Stimulated activated naive B cell treated with anti-CD40 and anti-IgM and Interleukin-4, amounts not matched to agents 10 μg/mL and 1 μg/mL and 100 μg/mL, for 72 hours (primary cell): ENCODE data around the gene CYBA.

ENCODE experiments used
- ATAC-seq, 2 donors: fragments of 150-1000 bp; cut with Tn5 transposase; replicated peaks; 2 replicates each; pipeline ENCODE4 v1.10.0; 2021; ENCODE audit warnings: moderate library complexity in 1 of 2
- DNase-seq: peaks from one replicate; pipeline ENCODE4 v3.0.0; 2021
- H3K27ac Mint-ChIP-seq: one replicate; pipeline ENCODE4 v1.8.0; 2022; ENCODE audit warnings: mild to moderate bottlenecking, mixed read lengths
- H3K27me3 Mint-ChIP-seq, 2 donors: one replicate each; pipeline ENCODE4 v1.8.0; 2022; ENCODE audit warnings: mixed read lengths in 2 of 2
- H3K36me3 Mint-ChIP-seq, 2 donors: one replicate each; pipeline ENCODE4 v1.8.0; 2022; ENCODE audit warnings: mixed read lengths in 2 of 2, mild to moderate bottlenecking in 1 of 2
- H3K4me1 Mint-ChIP-seq, 2 donors: one replicate each; pipeline ENCODE4 v1.8.0; 2022; ENCODE audit warnings: mixed read lengths in 2 of 2, mild to moderate bottlenecking in 1 of 2
- H3K4me3 Mint-ChIP-seq, 2 donors: one replicate each; pipeline ENCODE4 v1.8.0; 2022; ENCODE audit warnings: mild to moderate bottlenecking in 2 of 2, mixed read lengths in 2 of 2, moderate library complexity in 1 of 2
- H3K9me3 Mint-ChIP-seq, 2 donors: one replicate each; pipeline ENCODE4 v1.8.0; 2022; ENCODE audit warnings: mixed read lengths in 2 of 2, mild to moderate bottlenecking in 1 of 2

The CYBA gene

DNA sequence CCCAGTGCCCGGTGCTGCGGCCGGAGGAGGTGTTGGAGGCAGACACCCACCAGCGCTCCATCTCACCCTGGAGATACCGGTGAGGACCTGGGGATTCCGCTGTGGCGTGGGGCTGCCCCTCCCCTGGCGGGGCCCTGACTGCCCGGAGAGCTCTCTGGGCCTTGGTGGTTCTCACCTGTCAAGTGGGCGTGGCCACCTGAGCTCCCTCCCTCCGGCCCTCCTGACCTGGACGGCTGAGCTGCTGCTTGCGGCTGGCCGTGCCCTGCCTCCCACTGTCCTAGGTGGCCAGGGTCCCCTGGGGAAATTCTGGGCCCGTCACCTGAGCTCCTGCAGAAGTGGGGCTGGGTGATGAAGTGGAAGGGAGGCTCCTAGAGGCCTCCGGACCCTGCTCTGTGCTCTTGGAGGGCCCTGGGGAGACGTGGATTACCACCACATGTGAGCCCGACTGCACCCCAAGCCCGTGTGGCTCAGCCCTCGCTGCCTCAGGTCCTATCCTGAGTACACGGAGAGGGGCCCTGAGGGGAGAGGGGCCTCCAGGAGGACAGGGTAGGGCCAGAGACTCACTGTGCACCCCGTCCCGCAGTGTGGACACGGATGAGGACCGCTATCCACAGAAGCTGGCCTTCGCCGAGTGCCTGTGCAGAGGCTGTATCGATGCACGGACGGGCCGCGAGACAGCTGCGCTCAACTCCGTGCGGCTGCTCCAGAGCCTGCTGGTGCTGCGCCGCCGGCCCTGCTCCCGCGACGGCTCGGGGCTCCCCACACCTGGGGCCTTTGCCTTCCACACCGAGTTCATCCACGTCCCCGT, 11.4 kb downstream of the CYBA start:
- ATAC-seq (peak; percentile 35 to 41), DNase-seq (no peak)
- peaks cover 17 to 25% of the 10 kb centered on the region in 2 donors for H3K36me3 Mint-ChIP-seq
- no peaks in the 10 kb centered on the region for H3K9me3 Mint-ChIP-seq
- peaks cover 57 to 87% of the 10 kb centered on the region in 2 donors for H3K4me1 Mint-ChIP-seq
- H3K4me3 Mint-ChIP-seq, result peak overlapping the region in 1 of 2 donors; percentile 65
- H3K27ac Mint-ChIP-seq, result peak overlapping the region; percentile 95
- peaks cover 0 to 5% of the 10 kb centered on the region in 2 donors for H3K27me3 Mint-ChIP-seq

DNA sequence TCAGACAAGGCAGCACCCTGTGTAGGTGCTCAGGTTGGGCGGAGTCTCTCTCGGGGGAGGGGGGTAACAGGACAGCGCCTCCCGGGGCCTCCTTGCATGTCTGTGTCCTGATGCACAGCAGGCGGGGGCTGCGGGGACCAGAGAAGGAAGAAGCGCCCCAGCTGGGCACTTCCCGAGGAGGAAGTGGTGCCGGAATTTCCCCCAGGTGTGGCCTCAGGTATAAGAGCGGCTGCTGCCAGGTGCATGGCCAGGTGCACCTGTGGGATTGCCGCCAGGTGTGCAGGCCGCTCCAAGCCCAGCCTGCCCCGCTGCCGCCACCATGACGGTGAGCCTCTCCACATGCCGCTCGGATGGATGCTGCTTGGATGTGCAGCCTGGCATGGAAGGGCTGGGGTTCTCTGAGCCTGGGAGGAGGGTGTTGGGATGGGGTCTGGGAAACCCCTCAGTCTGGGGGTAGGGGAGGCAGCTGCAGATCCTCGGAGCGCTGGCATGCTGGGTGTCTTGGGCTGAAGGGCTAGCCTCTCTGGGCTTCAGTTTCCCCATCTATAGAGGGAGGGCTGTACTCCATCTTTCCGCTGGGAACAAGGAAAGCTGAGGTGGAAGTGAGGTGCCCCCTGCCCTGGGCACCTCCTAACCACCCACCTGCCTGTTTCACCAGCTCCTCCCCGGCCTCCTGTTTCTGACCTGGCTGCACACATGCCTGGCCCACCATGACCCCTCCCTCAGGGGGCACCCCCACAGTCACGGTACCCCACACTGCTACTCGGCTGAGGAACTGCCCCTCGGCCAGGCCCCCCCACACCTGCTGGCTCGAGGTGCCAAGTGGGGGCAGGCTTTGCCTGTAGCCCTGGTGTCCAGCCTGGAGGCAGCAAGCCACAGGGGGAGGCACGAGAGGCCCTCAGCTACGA, 12.3 kb downstream of the CYBA start, which contains the start of gene IL17C:
TSS of gene IL17C (plus strand) at position 250 of the 908 bp plus-strand sequence. CDS start at position 320, 70 bp downstream.
- no peak for ATAC-seq
- Mint-ChIP-seq H3K27ac (peak within 1 kb of the TSS; percentile 47), H3K27me3 (peaks cover 0 to 5% of the 10 kb centered on the region in 2 donors), H3K9me3 (no peaks in the 10 kb centered on the region), H3K4me1 (peaks cover 58 to 86% of the 10 kb centered on the region in 2 donors), H3K4me3 (peak within 1 kb of the TSS; percentile 39 to 51), H3K36me3 (peaks cover 10 to 22% of the 10 kb centered on the region in 2 donors)
- DNase-seq, result no peak

DNA sequence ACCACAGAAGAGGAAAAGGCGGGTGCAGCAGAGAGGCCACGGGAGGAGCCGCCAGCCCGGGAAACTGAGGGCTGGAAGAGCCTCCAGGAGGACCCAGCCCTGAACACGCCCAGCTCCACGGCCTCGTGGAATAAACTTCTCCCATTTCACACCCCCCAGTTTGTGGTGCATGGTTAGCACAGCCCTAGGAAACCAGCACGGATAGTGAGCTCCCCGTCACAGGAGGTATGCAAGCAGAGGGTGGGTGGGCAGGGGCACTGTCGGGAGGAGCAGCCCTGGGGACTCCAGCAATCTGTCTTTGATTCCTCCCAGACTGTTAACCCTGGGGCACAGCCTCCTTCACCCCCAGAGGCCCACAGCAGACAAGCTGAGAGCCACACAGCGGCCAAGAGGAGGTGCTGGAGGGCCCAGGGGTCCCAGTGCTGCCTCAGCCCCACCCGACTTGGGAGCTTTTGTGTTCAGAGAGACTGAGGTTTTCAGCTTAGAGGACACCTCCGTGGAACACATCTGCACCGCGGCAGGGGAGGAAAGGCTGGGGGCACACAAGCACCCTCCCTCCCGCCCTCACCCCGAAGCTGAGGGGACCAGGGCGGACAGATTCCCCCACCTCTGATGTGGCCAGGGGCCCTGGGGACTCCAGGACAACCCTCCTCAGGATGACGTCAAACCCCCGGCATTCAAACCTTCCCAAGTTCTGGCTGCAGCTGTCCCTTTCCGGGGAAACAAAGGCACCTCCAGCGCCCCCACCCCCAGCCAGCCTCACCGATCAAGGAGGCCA, 14.2 kb downstream of the CYBA start:
- ATAC-seq (no peak), DNase-seq (no peak)
- H3K27ac Mint-ChIP-seq, result peak overlapping the region; percentile 63
- peaks cover 0 to 5% of the 10 kb centered on the region in 2 donors for H3K27me3 Mint-ChIP-seq
- H3K9me3 Mint-ChIP-seq, result no peaks in the 10 kb centered on the region
- H3K36me3 Mint-ChIP-seq, result peaks cover 10 to 19% of the 10 kb centered on the region in 2 donors
- no peak overlapping the region for H3K4me3 Mint-ChIP-seq
- H3K4me1 Mint-ChIP-seq, result peaks cover 55 to 83% of the 10 kb centered on the region in 2 donors

DNA sequence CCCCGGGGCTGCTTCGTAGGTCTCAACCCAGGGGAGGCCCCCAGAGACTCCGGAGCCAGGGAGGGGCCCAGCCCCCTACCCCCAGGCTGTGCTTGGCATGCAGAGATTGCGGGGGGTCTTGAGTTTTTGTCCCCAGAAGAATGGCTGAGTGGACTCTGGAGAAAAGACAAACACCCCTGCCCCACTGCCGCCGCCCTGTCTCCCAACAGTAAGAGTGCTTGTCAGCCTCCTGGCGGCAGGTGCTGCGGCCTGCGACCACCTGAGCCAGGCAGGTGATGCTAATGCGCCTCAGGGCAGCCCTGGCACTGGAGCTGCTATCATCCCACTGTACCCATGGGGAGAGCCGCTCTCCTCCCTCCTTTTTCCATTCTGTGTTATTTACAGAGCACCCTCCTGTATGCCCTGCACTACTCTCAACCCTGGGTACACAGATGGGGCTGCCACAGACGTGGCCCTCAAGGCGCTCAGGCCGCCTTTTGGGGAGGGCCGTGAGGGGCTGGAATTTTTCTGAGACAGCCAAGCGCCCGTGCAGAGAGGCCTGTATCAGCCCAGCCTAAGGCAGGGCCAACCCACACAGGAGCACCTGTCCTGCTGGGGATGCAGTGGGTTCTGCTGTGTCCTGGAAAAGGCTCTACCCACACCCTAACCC, 15.1 kb downstream of the CYBA start:
- H3K4me1 Mint-ChIP-seq, result peaks cover 51 to 75% of the 10 kb centered on the region in 2 donors
- H3K27ac Mint-ChIP-seq, result peak overlapping the region; percentile 90
- H3K4me3 Mint-ChIP-seq, result peak overlapping the region; percentile 83 to 91
- no peaks in the 10 kb centered on the region for H3K9me3 Mint-ChIP-seq
- ATAC-seq (no peak), DNase-seq (no peak)
- H3K27me3 Mint-ChIP-seq, result peaks cover 0 to 5% of the 10 kb centered on the region in 2 donors
- H3K36me3 Mint-ChIP-seq, result peaks cover 16 to 24% of the 10 kb centered on the region in 2 donors

DNA sequence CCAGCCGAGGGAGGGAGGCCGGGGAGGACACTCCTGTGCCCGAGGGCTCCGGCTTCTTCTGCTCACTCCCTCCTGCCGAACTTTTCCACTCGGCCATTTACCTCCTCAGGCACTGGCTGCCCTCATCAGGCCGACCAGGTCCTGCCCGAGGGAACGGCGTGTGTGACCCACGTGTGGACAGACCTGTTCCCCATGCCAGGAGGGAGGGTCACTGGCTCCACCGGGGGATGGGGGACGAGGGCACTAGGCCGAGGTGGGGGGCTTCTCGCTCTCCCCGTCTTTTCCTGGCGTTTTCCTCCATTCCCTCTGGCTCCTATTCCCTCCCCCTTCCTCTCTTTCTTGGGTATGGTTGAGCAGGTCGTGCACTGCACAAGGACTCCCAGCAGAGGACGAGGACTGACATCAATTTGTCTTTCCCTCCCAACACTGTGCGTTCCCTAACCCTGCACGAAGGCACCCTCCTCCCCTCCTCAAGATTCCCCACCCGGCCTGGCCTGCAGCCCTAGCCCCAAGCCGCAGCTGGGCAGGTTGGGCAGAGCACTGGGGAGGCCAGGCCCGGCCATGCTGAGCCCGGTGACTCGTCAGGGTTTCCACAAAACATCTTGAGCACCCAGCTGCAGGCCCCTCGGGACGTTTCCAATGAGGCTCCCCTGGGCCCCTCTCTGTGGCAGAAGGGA, 15.7 kb downstream of the CYBA start:
- peaks cover 20% of the 10 kb centered on the region in 2 donors for H3K36me3 Mint-ChIP-seq
- H3K4me3 Mint-ChIP-seq, result peak overlapping the region; percentile 83 to 91
- peaks cover 45 to 68% of the 10 kb centered on the region in 2 donors for H3K4me1 Mint-ChIP-seq
- no peak for DNase-seq
- peaks cover 0 to 2% of the 10 kb centered on the region in 2 donors for H3K27me3 Mint-ChIP-seq
- peak overlapping the region; percentile 90 for H3K27ac Mint-ChIP-seq
- no peaks in the 10 kb centered on the region for H3K9me3 Mint-ChIP-seq
- ATAC-seq, result no peak

DNA sequence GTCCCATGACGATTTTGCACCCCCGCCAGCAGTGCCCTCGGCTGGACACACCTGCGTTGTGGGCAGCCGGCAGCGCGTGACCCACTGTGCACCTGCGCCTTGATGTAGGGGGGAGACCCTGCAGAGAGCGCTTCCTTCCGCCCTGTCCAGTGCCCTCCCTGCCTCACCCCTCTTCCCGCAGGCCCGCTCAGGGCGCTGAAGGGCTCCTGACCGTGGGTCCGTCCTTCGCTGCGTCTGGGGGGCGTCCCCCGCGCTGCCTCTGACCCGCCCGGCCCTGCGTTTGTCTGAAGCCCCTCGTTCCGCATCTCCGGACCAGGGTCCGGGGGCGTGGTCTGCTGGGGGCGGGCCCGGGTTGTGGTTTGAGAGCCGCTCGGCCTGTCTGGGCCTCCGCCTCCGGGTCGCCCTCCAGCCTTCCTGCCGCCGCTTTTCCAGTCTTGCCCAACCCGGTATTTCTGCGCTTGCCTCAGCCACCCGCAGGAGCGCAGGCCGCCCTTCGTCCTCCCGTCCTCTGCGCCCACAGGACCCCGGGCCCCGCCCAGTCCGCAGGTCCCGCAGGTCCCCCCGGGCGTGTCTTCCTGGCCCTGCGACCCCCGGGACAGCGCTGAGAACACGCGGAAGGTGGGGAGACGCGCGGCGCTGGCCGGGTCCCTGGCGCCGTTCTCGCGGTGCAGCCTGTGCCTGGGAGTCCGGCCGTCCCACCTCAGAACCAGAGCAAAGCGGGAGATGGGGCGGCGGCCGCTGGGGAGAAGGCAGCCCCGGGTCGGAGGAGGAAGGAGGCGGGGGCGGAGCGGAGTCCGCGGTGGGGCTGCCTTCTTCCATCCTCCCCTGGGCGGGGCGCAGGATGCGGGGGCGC, 16.5 kb downstream of the CYBA start:
- H3K27ac Mint-ChIP-seq, result peak overlapping the region; percentile 92
- DNase-seq (peak; percentile 86), ATAC-seq (peak; percentile 72 to 80)
- peak overlapping the region; percentile 83 to 91 for H3K4me3 Mint-ChIP-seq
- H3K4me1 Mint-ChIP-seq, result peaks cover 41 to 60% of the 10 kb centered on the region in 2 donors
- no peaks in the 10 kb centered on the region for H3K27me3 Mint-ChIP-seq
- H3K36me3 Mint-ChIP-seq, result peaks cover 20 to 25% of the 10 kb centered on the region in 2 donors
- H3K9me3 Mint-ChIP-seq, result no peaks in the 10 kb centered on the region

DNA sequence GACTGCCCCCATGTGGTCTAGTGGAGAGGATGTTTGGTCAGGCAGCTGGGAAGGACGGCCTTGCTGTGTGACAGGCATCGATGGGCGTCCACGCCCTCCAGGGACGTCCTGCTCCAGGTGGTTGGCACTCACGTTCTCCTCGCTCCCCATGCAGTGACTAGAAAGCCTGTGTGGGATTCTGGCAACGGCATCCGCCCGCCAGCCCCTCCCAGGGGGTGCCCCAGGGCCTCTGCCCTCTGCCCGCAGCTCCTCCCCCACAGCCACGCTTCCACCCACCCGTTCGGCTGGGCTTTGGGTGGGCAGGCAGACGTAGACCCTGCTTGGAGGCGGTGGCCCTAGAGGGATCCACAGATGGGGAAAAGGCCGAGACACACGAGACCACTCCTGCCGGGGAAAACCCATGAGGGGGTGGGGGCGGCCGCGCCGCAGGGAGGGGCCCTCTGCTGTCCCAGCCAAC, 17.1 kb downstream of the CYBA start:
- Mint-ChIP-seq H3K27ac (peak overlapping the region; percentile 92), H3K27me3 (no peaks in the 10 kb centered on the region), H3K9me3 (no peaks in the 10 kb centered on the region), H3K36me3 (peaks cover 21 to 26% of the 10 kb centered on the region in 2 donors), H3K4me1 (peaks cover 37 to 54% of the 10 kb centered on the region in 2 donors), H3K4me3 (peak overlapping the region; percentile 83 to 91)
- DNase-seq (peak; percentile 86), ATAC-seq (peak; percentile 70 to 71)

DNA sequence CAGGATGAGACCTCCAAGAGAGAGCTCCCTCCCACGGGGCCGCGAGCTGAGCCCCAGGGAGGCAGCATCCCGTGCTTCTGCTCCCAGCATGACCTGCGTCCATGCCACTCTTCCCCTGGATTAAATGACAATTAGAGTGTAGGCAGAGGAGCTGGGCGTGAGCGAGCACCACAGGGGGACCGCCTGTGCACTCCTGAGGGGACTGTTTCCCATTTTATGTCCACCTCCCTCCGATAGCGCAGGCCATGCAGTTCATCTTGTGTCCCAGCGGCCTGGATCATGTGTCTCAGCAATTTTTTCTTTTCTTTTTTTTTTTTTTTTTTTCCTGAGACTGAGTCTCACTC, 18.3 kb downstream of the CYBA start:
- no peak for DNase-seq
- H3K4me1 Mint-ChIP-seq, result peaks cover 29 to 48% of the 10 kb centered on the region in 2 donors
- peak overlapping the region; percentile 92 for H3K27ac Mint-ChIP-seq
- H3K27me3 Mint-ChIP-seq, result no peaks in the 10 kb centered on the region
- H3K36me3 Mint-ChIP-seq, result peaks cover 31 to 37% of the 10 kb centered on the region in 2 donors
- no peak overlapping the region for H3K4me3 Mint-ChIP-seq
- no peak for ATAC-seq
- H3K9me3 Mint-ChIP-seq, result no peaks in the 10 kb centered on the region

DNA sequence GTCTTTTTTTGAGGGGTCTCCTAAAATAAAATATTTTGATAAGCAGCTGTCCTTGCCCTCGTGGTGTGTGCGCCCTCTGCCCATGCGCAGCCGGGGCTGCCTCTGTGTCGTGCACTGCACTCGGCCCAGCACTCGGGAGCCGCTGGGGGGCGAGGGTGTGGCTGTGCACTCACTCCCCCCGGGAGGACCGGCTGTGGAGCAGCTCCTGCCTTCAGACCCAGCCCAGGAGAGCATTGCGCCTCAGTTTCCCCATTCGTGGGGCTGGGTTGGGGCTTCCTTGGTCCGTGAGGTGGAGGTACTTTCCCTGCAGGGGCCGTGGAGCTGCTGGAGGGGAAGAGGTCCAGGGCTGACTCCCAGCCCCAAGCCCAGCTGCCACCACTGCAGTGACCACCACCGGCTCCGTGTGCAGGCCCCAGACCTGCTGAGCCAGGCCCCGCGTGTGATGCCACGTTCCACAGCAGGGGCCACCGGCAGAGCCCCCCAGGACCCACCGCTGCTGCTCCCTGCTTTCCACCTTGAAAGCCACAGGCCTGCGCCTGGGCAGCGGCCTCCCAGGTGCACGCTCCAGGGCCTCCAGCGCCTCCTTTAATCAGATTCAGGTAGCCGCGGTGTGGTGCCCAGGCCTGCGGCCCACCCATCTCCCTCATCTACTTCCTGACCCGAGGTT, 18.8 kb downstream of the CYBA start:
- no peak overlapping the region for H3K4me3 Mint-ChIP-seq
- H3K27ac Mint-ChIP-seq, result no peak overlapping the region
- peaks cover 28 to 46% of the 10 kb centered on the region in 2 donors for H3K4me1 Mint-ChIP-seq
- peaks cover 35 to 42% of the 10 kb centered on the region in 2 donors for H3K36me3 Mint-ChIP-seq
- DNase-seq (no peak), ATAC-seq (no peak)
- H3K9me3 Mint-ChIP-seq, result no peaks in the 10 kb centered on the region
- H3K27me3 Mint-ChIP-seq, result no peaks in the 10 kb centered on the region

DNA sequence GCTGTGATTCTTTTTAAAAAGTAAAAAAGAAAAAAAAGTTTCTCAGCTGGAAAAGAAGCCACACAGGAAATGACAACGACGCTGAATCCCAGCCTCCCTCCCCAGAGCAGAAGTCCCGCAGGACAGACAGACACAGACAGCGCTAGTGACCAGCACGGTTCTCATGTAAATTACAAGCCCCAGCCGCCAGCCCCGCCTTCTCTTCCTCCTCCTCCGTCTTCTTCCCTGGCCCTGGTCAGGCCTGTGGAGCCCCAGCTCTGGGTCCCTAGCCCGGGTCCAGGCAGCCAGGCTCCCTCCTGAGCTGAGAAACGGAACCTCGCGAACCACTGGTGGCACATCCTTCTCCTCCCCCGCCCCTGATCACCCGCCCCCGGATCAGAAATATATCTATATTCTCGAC, 19.5 kb downstream of the CYBA start:
- DNase-seq (no peak), ATAC-seq (no peak)
- Mint-ChIP-seq H3K27ac (no peak overlapping the region), H3K27me3 (no peaks in the 10 kb centered on the region), H3K4me1 (peaks cover 27 to 44% of the 10 kb centered on the region in 2 donors), H3K36me3 (peaks cover 37 to 49% of the 10 kb centered on the region in 2 donors), H3K9me3 (no peaks in the 10 kb centered on the region), H3K4me3 (no peak overlapping the region)

DNA sequence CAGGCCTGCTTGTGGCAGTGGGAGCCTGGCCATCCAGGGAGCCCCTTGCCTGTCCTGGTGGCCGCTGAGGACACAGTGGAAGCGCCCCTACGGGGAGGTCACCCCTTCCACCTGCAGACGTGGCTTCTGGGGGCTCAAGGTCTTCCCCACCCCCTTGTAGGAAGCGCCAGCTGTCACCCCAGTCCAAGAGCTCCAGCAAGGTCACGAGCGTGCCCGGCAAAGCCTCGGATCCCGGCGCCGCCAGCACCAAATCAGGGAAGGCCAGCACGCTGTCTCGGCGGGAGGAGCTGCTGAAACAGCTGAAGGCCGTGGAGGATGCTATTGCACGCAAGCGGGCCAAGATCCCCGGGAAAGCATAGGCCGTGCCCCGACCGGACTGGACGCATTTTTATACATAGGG, 19.9 kb downstream of the CYBA start:
- H3K27me3 Mint-ChIP-seq, result no peaks in the 10 kb centered on the region
- ATAC-seq (no peak), DNase-seq (no peak)
- no peak overlapping the region for H3K4me3 Mint-ChIP-seq
- H3K4me1 Mint-ChIP-seq, result peaks cover 24 to 41% of the 10 kb centered on the region in 2 donors
- H3K27ac Mint-ChIP-seq, result no peak overlapping the region
- H3K9me3 Mint-ChIP-seq, result no peaks in the 10 kb centered on the region
- peaks cover 37 to 50% of the 10 kb centered on the region in 2 donors for H3K36me3 Mint-ChIP-seq

DNA sequence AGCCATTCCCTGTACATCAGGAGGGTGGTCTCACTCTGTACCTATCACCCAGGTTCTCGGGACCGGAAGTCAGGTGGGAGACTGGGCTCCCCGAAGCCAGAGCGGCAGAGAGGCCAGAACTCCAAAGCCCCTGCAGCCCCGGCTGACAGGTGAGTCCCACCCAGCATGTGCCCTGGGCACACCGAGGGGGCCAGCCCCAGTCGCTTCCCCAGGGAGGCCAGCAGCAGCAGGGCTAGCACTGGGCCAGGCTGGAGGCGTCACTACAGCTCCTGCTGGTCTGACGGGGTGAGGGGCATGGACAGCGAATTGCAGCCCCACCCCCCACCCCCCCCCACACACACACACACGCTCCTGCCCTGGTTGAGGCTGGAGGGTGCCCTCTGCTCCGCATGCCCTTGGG, 20.4 kb downstream of the CYBA start:
- H3K4me3 Mint-ChIP-seq, result no peak overlapping the region
- peaks cover 20 to 36% of the 10 kb centered on the region in 2 donors for H3K4me1 Mint-ChIP-seq
- H3K36me3 Mint-ChIP-seq, result peaks cover 38 to 52% of the 10 kb centered on the region in 2 donors
- ATAC-seq (no peak), DNase-seq (no peak)
- H3K27me3 Mint-ChIP-seq, result no peaks in the 10 kb centered on the region
- no peaks in the 10 kb centered on the region for H3K9me3 Mint-ChIP-seq
- H3K27ac Mint-ChIP-seq, result no peak overlapping the region
